ENCODE data around the gene CACNA1C.

CACNA1C gene

GRCh38 chr12:2212537-2212936 is 159.8 kb downstream of the CACNA1C start:
- DNase-seq: no peak

GRCh38 chr12:2212971-2213869 is 160.4 kb downstream of the CACNA1C start:
- DNase-seq: no peak

GRCh38 chr12:2214411-2214810 is 161.6 kb downstream of the CACNA1C start:
- DNase-seq: no peak

- no peak for DNase-seq
These were observed 163.1 kb downstream of the CACNA1C start for GRCh38 chr12:2215709-2216560.

GRCh38 chr12:2218706-2219105 is 165.9 kb downstream of the CACNA1C start:
- DNase-seq: no peak

- DNase-seq: no peak
These were observed 168.3 kb downstream of the CACNA1C start for GRCh38 chr12:2221030-2221621.

- no peak for DNase-seq
These were observed 169.9 kb downstream of the CACNA1C start for GRCh38 chr12:2222691-2223090.

- no peak for DNase-seq
These were observed 172.2 kb downstream of the CACNA1C start for GRCh38 chr12:2224961-2225360.

- DNase-seq: no peak
These were observed 172.9 kb downstream of the CACNA1C start for GRCh38 chr12:2225696-2226095.

- DNase-seq: no peak
These were observed 173.9 kb downstream of the CACNA1C start for GRCh38 chr12:2226641-2227040.

- DNase-seq: no peak
These were observed 174.6 kb downstream of the CACNA1C start for GRCh38 chr12:2227360-2227759.

GRCh38 chr12:2228535-2228934 is 175.7 kb downstream of the CACNA1C start:
- no peak for DNase-seq

GRCh38 chr12:2229661-2230539 is 177.1 kb downstream of the CACNA1C start:
- DNase-seq: no peak

GRCh38 chr12:2231011-2231595 is 178.3 kb downstream of the CACNA1C start:
- DNase-seq: no peak

- DNase-seq: no peak
These were observed 179.2 kb downstream of the CACNA1C start for GRCh38 chr12:2231956-2232355.

- no peak for DNase-seq
These were observed 180.2 kb downstream of the CACNA1C start for GRCh38 chr12:2233034-2233433.

- DNase-seq: no peak
These were observed 181.3 kb downstream of the CACNA1C start for GRCh38 chr12:2234091-2234490.

- no peak for DNase-seq
These were observed 182.0 kb downstream of the CACNA1C start for GRCh38 chr12:2234646-2235350.

GRCh38 chr12:2236506-2237294 is 183.9 kb downstream of the CACNA1C start:
- DNase-seq: no peak

- DNase-seq: no peak
These were observed 185.3 kb downstream of the CACNA1C start for GRCh38 chr12:2238111-2238510.

Data from stimulated activated CD4-positive, alpha-beta T cell treated with anti-CD3 and anti-CD28 coated beads, Interleukin-15, amount 100 ng/mL, for 24 hours (primary cell).